Glomerular endothelial cell (primary cell): Measurements from ENCODE around the gene SYCP2. TPM values are rescaled to one million over a fixed set of nuclear protein-coding genes. Genes with fewer than 3 reads are reported as not detected.

Experiments used
- total RNA-seq: library from RNA; depleted of rRNA; stranded (reverse); fragments of >200 nt; gene quantifications from 2 replicates; pipeline ENCODE4 v1.2.3, GENCODE V29; 2015

SYCP2 gene
- total RNA-seq, 1 donor from 2014 or later: 0.23 TPM

Other genes with a start within 250 kb of the SYCP2 start
- 5.4 and 5.7 TPM in 2 replicates for gene PPP1R3D, start 6.7 kb upstream of the SYCP2 start, total RNA-seq
- gene FAM217B, start 6.8 kb upstream of the SYCP2 start, total RNA-seq: 4.6 and 8.4 TPM in 2 replicates
- gene CDH26, start 24.8 kb upstream of the SYCP2 start, total RNA-seq: not detected in 2 replicates